Retinal pigment epithelial cell (primary cell): Measurements from ENCODE around the gene DVL2.

Experiments used
- DNase-seq: peaks from one replicate; pipeline ENCODE4 v3.0.0-alpha.2; 2010; ENCODE audit warnings: low read depth
- H3K4me3 ChIP-seq: 2 replicates; pipeline ENCODE4 v1.5.1; 2011; ENCODE audit warnings: mild to moderate bottlenecking, low read length, control low read depth, moderate library complexity
- TF ChIP-seq, protein P1 (sequence below): conservative IDR thresholded peaks from 2 replicates; pipeline ENCODE4 v1.5.1; 2011; ENCODE audit warnings: low read depth, low read length, control low read depth, inconsistent platforms

The DVL2 gene

GRCh38 chr17:7279448-7279847 is 45.1 kb upstream of the DVL2 start:
- H3K4me3 ChIP-seq, result no peak overlapping the region
- TF ChIP-seq, protein P1, sequence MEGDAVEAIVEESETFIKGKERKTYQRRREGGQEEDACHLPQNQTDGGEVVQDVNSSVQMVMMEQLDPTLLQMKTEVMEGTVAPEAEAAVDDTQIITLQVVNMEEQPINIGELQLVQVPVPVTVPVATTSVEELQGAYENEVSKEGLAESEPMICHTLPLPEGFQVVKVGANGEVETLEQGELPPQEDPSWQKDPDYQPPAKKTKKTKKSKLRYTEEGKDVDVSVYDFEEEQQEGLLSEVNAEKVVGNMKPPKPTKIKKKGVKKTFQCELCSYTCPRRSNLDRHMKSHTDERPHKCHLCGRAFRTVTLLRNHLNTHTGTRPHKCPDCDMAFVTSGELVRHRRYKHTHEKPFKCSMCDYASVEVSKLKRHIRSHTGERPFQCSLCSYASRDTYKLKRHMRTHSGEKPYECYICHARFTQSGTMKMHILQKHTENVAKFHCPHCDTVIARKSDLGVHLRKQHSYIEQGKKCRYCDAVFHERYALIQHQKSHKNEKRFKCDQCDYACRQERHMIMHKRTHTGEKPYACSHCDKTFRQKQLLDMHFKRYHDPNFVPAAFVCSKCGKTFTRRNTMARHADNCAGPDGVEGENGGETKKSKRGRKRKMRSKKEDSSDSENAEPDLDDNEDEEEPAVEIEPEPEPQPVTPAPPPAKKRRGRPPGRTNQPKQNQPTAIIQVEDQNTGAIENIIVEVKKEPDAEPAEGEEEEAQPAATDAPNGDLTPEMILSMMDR, result no peak
- no peak for DNase-seq

DNA sequence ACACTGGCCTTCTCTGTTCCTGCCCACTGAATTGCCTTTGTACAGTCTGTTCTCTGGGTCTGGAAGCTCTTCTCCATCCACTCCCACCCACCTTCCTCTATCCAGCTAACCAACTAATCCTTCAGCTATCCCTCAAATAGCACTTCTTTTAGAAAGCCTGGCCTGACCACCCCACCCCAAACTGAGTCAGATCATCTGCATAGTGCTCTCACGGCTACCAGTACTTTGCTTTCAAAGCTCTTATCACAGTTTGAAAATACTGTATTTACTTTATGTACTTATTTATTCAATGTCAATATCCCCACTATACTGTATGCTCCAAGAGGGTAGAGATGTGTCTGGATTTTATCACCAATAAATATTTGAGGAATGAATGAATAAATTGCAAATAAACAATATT is 32.5 kb upstream of the DVL2 start:
- no peak overlapping the region for H3K4me3 ChIP-seq
- no peak for DNase-seq
- TF ChIP-seq, protein P1, result no peak

GRCh38 chr17:7263801-7264078 is 29.4 kb upstream of the DVL2 start:
- H3K4me3 ChIP-seq, result no peak overlapping the region
- DNase-seq, result no peak
- TF ChIP-seq, protein P1, result no peak

DNA sequence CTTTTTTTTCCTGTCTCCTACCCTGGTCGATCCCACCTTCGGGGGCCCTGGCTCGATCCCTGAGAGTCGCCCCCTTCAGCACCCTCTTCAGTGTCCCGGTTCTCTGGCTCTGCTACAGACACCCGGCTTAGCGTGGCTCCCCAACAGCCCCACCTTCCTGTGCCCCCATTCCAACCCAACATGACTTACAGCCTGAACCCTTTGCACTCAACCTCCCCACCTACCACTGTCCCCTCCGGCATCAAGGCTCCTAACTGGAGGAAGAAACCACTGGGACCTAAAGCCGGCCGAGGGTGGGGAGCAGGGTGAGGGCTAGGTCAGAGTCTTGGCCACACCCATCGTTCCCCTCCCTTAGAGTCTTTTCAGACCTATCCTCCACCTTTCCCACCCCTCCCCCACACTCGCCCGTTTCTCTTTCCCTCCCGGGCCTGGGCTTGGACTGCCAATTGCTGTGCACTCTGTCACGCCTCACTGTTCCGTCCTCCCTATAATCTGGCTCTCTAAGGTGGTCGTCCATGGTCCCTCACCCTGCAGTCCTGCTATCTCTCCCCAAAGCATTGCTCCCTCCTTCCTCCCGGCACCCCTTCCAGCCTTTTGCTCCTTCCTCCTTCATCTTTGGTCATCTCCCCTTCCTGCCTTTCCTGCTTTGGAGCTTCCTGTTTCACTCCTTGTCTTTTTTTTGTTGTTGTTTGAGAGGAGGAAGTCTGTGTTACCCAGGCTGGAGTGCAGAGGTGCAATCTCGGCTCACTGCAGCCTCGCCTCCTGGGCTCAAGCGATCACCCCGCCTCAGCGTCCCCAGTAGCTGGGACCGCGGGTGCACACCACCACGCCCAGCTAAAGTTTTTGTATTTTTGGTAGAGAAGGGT is 28.9 kb upstream of the DVL2 start:
- DNase-seq, result no peak
- TF ChIP-seq, protein P1, result no peak
- no peak overlapping the region for H3K4me3 ChIP-seq

DNA sequence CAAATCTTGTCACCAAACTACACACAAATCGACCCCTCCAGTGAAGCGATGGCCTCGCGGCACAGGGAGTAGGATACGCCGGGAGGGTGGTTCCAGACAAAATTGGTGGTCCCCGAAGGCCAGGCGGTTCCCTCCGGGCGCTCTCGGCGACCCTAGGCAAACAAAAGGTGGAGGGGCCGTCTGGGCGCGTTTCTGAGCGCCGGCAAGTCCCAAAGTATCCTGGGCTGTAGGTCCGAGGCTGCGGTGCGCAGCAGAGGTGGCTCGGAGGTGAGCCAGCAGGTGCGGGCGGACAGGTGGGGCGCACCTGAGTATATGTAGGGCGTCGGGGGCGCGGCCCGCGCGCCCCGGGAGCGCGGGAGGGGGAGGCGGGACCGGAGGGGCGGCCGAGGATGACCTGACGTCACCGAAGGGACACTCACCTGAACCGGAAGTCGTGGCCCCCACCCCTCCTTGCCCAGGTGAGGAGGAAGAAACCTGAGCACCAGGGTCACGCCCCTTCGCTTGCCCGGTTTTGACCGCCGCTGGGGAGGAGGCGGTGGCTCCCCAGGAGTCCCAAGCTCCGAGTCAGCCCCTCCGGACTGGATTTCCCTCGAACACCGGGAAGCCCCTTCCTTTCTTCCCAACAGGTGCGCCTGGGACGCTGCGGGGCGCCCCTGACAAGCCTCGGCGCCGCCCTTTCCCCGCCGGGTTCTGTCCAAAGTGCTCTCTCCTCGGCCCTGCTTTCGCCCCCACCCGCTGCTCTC is 28.0 kb upstream of the DVL2 start, which contains the start of gene CLDN7:
Gene CLDN7, minus strand, starts transcription at position 287 of the 743 bp plus-strand sequence. CDS start 435 bp downstream, outside the sequence.
- H3K4me3 ChIP-seq, result peak within 1 kb of the TSS; percentile 34
- TF ChIP-seq, protein P1, result no peak
- DNase-seq, result no peak

DNA sequence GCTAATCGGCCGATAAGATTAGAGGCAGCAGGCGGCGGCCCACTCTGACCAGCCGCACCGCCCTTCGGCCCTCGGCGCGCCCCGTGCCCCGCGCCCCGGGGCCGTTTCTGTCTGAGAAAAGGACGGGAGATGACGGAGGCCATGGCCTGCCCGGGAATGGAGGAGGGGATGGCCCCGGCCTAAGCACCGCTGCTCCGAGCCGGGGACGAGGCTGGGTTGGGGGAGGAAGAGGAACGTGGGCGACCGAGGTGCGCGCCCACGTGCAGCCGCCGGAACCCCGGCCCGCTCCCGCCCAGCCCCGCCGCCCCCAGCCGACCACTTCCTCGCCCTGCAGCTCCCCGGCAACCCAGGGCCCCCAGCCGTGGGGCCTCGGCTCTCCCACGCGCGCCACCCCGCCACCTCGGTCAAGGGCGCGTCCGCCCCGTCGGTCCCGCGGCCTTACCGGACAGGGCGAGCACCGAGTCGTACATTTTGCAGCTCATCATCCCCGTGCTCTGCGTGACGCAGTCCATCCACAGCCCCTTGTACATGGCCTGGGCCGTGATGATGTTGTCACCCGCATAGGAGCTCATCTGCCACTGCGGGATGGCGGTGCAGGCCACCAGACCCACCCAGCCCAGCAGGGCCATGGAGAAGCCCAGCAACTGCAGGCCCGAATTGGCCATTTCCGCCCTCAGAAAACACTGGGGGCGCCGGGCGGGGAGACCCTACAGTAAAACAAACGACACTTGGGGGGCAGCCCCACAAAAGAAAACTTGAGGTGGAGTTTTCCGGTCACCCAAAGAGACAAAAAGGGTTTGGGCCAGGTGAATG is 27.3 kb upstream of the DVL2 start:
- DNase-seq, result no peak
- TF ChIP-seq, protein P1, result no peak

More for the DNA sequence above, 27.3 kb upstream of the DVL2 start:
- peak overlapping the region; percentile 34 for H3K4me3 ChIP-seq
